Stimulated activated CD8-positive, alpha-beta memory T cell treated with anti-CD3 and anti-CD28 coated beads, Interleukin-2, amount 100 ng/mL, for 1 hour (primary cell): Measurements from ENCODE around the gene ZBTB24.
"Not testable (repeated sequence)": the region's sequence is repeated elsewhere in the genome, so short reads cannot be mapped to it uniquely, and the experiment has no call there.

Experiments
- DNase-seq, 2 donors: peaks; one replicate each; pipeline ENCODE4 v3.0.0-alpha.2; 2020; ENCODE audit warnings: low read depth in 2 of 2

Gene ZBTB24

DNA sequence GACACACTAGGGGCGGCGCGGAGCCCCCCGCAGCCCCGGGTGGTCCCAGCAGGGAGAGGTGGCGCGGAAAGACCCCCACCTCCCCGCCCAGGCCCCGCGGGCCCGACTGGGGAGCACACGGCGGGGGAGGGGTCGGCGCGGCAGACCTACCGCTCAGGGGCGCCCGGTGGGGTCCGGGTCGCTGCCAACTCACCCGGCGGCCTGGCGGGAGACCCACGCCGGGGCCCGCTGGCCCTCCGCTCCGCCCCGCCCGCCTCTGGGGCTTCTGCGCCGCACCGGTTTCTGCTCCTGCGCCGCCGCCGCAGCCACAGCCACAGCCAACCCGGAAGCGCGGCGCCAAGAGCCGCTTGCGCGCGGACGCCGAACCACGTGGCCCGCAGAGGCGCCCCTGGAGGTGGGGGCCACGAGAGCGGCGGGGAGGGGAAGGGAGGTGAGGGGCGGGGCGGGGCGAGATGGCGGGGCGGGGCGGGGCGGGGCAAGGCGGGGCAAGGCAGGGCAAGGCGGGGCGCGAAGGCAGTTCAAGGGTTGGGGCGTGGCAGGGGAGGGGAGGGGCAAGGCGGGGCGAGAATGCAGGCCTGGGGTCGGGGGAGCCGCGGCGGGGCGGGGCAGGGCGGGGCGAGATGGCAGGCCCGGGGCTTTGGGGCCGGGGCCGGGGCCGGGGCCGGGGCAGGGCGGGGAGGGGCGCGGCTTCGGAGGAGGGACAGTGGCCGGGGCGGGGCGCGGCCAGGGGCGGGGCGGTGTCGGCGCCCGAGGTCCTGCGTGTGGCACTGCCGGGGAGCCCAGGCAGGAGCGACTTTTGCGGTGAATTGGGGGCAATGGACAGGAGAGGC, at the start of gene ZBTB24:
Gene ZBTB24, minus strand, starts transcription at position 315 of the 830 bp plus-strand sequence. CDS start 1,193 bp downstream, outside the sequence.
- DNase-seq = peak; percentile 69 to 80

DNA sequence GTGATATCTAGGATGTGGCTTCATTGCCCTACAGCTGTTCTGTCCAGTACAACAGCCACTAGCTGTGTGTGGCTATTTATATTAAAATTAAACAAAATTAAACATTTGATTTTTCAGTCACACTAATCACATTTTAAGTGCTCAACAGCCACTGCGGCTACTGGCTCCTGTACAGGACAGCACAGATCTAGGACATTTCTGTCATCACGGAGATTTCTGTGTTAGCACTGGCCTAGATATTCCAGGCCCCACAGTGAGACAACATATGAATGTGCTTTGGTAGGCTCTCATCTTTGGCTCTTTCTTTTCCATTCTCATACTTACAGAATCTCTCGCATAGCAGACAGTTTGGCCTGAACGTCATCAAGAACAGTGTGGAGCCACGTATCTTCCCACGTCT, 48.4 kb upstream of the ZBTB24 start:
- DNase-seq = no peak

DNA sequence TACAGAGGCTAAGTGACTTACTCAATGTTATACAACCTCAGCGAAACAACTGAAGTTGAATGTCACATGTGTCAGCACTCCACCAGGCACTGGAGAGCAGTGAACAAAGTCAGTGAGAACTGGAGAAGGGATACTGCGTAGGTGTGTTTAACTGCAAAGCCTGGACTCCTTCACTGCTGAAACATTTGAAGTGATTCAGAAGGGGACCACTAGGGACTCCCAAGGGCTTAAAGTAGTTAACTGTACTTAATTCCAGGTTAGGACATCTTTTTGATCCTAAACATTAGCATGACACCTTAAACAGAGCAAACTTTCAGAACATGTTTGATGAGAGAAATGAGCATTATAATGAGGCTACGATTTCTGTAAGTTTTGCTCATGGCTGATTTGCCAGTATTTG, 45.0 kb upstream of the ZBTB24 start:
- DNase-seq = no peak

DNA sequence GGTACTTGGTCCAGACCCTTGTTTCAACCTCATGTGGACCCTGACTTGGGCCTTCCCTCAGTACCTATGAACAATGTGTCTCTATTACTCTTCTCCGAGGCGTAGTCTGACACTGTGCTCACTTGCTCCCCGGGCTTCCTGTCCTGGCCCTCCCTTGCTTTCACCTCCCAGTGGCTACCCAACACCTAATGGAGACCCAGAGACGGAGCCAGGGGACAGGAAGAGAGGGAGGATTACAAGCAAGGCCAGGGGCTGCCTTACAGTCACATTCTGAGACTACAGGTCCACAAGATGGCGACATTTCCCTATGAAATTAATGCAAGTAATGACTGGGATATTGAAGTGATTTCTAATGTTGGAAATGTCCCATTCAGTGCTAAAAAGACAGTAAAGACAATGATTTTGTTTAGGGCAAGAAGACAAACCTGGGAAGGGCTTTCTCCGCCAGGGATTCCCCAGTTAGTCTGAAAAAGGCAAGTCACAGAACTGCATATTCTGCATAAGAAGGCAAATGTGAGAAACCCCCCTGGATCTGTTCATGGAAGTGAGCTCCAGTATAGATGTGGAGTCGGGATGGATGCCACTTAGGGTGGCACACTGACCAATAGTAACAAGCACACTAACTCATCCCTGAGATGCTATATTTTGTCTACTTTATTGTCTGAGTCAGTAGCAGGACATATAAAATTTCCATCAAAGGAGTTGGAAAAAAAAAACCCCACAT, 44.0 kb upstream of the ZBTB24 start:
- peak in 1 of 2 donors; percentile 1 for DNase-seq

DNA sequence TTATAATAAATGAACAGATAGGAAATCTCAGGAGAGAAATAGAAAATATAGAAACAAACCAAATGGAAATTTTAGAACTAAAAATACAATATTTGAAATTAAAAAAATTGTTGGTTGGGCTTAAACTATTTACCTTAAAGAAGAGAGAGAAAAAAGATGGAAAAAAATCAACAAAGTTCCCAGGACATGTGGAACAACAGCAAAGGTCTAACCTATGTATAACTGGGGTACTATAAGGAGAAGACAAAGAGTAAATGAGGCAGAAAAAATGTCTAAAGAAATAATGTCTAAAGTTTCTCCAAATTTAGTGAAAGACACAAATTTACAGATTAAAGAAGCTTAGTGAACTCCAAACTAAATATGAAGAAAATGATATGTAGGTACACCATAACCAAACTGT, 41.1 kb upstream of the ZBTB24 start:
- no peak for DNase-seq

DNA sequence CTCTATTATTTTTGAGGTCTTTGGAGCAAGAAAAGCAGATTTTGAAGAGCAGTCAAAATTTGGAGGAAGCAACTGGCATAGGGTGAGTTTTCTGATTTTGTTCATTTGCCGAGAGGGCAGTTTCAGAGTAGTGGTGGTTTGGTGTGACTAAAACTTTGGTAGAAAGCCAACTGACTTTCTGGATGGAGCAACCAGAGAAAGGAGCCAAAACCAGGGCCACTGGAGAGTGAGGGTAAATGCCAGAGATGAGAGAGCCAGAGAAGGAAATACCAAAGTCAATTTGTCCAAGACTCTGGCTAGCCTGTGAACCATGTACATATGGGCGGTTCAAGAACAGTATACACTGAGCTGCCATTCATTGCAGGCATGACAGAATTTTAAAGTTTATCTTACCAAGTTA, 40.5 kb upstream of the ZBTB24 start:
- no peak for DNase-seq

GRCh38 chr6:109521080-109521479, 38.1 kb upstream of the ZBTB24 start:
- no peak for DNase-seq

DNA sequence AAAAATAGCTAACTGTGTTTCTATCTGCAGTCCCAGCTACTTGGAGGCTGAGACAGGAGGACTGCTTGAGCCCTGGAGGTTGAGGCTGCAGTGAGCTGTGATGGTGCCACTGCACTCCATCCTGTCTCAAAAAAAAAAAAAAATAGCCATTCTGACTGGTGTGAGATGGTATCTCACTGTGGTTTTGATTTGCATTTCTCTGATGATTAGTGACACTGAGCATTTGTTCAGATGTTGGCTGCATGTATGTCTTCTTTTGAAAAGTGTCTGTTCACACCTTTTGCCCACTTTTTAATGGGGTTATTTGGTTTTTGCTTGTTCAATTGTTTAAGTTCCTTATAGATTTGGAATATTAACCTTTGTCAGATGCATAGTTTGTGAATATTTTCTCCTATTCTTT, 36.6 kb upstream of the ZBTB24 start:
- not testable (repeated sequence) for DNase-seq

GRCh38 chr6:109516929-109517328, 33.9 kb upstream of the ZBTB24 start:
- no peak for DNase-seq

GRCh38 chr6:109515781-109516409, 32.9 kb upstream of the ZBTB24 start:
- DNase-seq = no peak

- no peak for DNase-seq
Measured at GRCh38 chr6:109514946-109515345, 31.9 kb upstream of the ZBTB24 start.

- DNase-seq = no peak
Measured at GRCh38 chr6:109513571-109514071, 30.6 kb upstream of the ZBTB24 start.

GRCh38 chr6:109512271-109512817, 29.3 kb upstream of the ZBTB24 start:
- DNase-seq = no peak

GRCh38 chr6:109511832-109512231, 28.8 kb upstream of the ZBTB24 start:
- DNase-seq = no peak

DNA sequence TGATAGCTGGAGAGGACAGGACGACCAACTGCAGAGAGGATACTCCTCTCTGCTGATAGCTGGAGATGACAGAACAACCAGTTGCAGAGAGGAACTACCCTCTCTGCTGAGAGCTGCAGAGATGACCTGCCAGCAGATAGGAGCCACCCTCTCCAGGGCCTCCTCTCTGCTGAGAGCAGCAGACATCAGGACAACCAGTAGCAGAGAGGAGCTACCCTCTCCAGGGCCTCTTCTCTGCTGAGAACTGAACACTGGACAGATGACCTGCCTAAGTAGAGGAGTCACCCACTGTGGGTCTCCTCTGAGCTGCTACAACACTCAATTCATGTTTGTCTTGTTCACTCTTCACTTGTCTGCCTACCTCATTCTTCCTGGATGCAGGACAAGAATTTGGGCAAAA, 27.3 kb upstream of the ZBTB24 start:
- DNase-seq = no peak

DNA sequence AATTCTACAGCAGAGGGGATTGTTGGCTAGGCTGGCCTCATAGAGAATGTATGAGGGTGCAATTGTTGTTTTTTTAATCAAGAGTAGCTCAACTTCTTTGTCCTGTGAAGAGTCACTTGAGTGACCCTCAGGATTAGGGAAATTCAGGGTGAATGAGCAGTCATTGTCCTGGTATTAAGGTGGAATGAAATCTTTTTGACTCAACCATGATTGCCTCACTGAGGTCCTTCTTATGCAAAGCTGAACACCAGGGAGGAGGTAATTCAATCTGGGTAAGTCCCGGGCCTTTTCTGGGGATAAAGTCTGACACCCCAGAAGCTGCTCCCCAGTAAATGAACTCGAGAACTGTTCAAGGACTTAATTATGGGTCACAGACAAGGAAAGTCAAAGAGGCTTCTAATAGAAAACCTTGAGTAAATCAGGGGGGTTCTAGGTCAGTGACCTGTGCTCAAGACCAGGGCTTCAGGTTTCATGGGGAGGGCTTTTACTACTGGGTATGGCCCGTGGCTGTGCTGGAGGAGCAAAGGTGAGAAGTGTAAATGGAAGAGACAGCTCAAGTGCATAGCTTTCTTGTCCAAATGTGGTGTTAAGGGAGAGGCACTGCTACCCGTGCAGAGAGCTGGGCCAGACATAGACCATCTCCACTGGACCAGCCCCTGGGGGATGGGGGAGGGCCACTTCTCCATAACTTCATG, 25.3 kb upstream of the ZBTB24 start:
- DNase-seq = no peak

- no peak for DNase-seq
Measured at GRCh38 chr6:109507490-109508072, 24.6 kb upstream of the ZBTB24 start.

DNA sequence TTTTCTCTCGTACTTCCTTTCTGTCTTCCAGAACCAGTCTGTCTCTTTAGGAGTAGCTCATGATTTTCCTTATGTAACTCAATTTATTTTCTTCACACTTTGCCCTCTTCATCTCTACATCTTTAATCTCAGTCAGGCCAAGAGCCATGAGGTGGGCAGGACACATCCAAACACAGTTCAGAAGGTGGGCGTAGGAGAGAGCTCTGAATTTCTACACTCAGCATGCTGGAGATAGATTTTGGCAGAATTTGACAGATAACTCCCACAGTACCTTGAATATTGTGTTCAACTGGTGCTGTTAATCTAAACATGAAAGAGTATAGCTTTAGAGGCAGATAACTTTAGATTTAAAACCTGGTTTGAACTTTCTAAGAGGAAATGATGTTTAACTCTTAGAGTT, 23.8 kb upstream of the ZBTB24 start:
- DNase-seq = no peak

DNA sequence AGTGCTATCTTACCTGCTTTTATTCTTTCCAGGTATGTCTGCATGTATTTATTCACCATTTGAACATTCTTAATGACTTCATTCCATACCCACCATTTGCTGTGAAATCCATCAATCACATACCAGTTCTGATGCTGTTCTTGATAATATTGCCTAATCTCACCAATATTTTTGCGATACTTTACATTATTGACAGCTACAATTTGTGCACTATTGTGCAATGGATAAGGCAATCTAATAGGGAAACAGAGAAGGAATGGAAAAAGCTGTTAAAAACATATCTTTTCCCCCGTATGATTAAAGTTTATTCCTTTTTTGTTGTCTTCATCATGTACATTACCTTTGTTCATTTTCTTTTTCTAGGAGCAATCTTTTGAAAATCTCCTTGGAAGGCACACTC, 23.3 kb upstream of the ZBTB24 start:
- no peak for DNase-seq

DNA sequence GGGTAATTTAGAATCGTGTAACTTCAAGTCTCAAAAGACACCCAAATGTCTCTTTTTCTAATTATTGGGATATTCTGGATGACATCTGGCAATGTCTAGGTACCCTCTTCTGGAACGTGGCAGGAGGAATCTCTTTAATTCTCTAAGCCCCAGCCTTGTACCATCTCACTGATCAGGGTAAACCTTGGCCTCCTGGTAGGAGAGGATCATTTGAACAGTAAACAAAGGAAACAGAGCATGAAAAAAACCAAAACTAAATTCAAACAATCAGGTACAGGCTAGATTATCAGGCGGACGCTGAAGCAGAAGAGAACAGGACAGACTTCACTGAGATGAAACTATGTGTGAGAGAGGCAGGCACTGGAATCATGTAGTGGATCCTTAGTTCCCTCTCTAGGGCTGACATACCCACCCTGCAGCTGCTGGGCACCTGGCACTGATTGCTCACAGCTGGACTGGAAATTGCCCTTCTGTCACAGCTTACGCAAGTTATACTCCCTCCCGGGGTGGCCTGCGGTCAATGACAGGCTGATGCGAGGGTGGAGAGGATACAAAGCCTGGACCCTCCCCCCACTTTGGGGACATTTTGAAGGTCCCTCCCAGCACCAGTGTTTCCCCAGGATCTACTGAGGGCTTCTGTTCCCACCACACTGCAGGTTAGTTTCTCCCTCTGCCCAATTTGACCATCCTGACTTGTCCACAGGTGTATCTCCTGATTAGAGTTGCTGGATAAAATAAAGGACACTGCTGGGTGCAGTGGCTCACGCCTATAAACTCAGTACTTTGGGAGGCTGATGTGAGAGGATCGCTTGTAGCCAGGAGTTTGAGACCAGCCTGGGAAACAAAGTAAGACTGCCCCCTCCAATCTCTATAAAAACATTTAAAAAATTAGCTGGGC, 20.6 kb upstream of the ZBTB24 start:
- no peak for DNase-seq
